ENCODE data around the gene UNK. TPM values are rescaled to one million over a fixed set of nuclear protein-coding genes. Genes with fewer than 3 reads are reported as not detected.

The UNK gene
- total and polyA plus RNA-seq, 9 of the 15 experiments (the other 6 are each of a cell fraction or from before 2014, with no cell fraction given), result 12.8 to 38.6 (median 24.8) TPM

- TF ChIP-seq CBFB (CRISPR knock-in tag; IDR thresholded peaks at IDR 0.05), result peak; percentile 85; the same call in 1 of the 2 replicates
- TF ChIP-seq STAG1 (CRISPR knock-in tag; IDR thresholded peaks at IDR 0.05; ENCODE audit: borderline replicate concordance), result no peak
- 0 out of 2 replicates have a peak, but pooled peaks have one; percentile 41 for TF ChIP-seq ZNF311 (CRISPR knock-in tag; IDR thresholded peaks at IDR 0.05)
- TF ChIP-seq ZFP30 (CRISPR knock-in tag; IDR thresholded peaks at IDR 0.05; ENCODE audit: borderline replicate concordance), result no peak
- peak; percentile 88 for TF ChIP-seq GATAD2A (IDR thresholded peaks at IDR 0.05)
- TF ChIP-seq KLF10 (CRISPR knock-in tag; IDR thresholded peaks at IDR 0.05), result no peak
- TF ChIP-seq ZNF395 (CRISPR knock-in tag; IDR thresholded peaks at IDR 0.05), result no peak
- TF ChIP-seq TEAD1 (CRISPR knock-in tag; IDR thresholded peaks at IDR 0.05), result peak; percentile 37 to 38; a peak in 1 of 4 replicates
- TF ChIP-seq PTRF (tag; IDR thresholded peaks at IDR 0.05), result no peak
- TF ChIP-seq ATF6 (CRISPR knock-in tag; IDR thresholded peaks at IDR 0.05), result peak; percentile 85; the same call in 1 of the 2 replicates
- no peak for TF ChIP-seq ZHX1 (conservative IDR thresholded peaks at IDR 0.05; ENCODE audit: low read length)
- TF ChIP-seq ZFX (CRISPR knock-in tag; IDR thresholded peaks at IDR 0.05), result peak; percentile 98
- TF ChIP-seq ZNF77 (CRISPR knock-in tag; IDR thresholded peaks at IDR 0.05), result no peak
- no peak for TF ChIP-seq XRCC4 (IDR thresholded peaks at IDR 0.05; ENCODE audit: extremely low read depth, insufficient read depth, insufficient read length)
- TF ChIP-seq E2F3 (CRISPR knock-in tag; IDR thresholded peaks at IDR 0.05), result 0 out of 2 replicates have a peak, but pooled peaks have one; percentile 15
- no peak for TF ChIP-seq THRAP3 (IDR thresholded peaks at IDR 0.05; ENCODE audit: borderline replicate concordance)
- TF ChIP-seq ARNT (IDR thresholded peaks at IDR 0.05), result no peak
- peak; percentile 81 for TF ChIP-seq KDM5B (IDR thresholded peaks at IDR 0.05; ENCODE audit: insufficient replicate concordance, low read depth, low read length)
- TF ChIP-seq, protein P1, sequence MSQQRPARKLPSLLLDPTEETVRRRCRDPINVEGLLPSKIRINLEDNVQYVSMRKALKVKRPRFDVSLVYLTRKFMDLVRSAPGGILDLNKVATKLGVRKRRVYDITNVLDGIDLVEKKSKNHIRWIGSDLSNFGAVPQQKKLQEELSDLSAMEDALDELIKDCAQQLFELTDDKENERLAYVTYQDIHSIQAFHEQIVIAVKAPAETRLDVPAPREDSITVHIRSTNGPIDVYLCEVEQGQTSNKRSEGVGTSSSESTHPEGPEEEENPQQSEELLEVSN (IDR thresholded peaks at IDR 0.05; ENCODE audit: borderline replicate concordance in 1 of 2, extremely low read depth in 1 of 2, insufficient read depth in 1 of 2, insufficient read length in 1 of 2, low read depth in 1 of 2, low read length in 1 of 2, poor library complexity in 1 of 2, severe bottlenecking in 1 of 2), result peak in 1 of 2 experiments; percentile 23
Observed at GRCh38 chr17:75843577-75844529, 59.2 kb downstream of the UNK start, which contains the start of gene UNC13D (continued).
